Activated effector memory CD4-positive, alpha-beta T cell treated with Interleukin-2 at 50 U/mL for 16 hours (primary cell): Measurements from ENCODE around the gene ALCAM.
"Not testable (repeated sequence)": the region's sequence is repeated elsewhere in the genome, so short reads cannot be mapped to it uniquely, and the experiment has no call there.

Experiments
- DNase-seq: peaks from one replicate; pipeline ENCODE4 v3.0.0-alpha.2; 2020

The ALCAM gene

GRCh38 chr3:105356988-105357387 lies 9.7 kb upstream of the ALCAM start:
- DNase-seq, result no peak

GRCh38 chr3:105359098-105359762 lies 7.5 kb upstream of the ALCAM start:
- no peak for DNase-seq

GRCh38 chr3:105360003-105360402 lies 6.7 kb upstream of the ALCAM start:
- DNase-seq, result no peak

- no peak for DNase-seq
Observed at GRCh38 chr3:105362021-105362665, 4.6 kb upstream of the ALCAM start.

GRCh38 chr3:105364128-105364527 lies 2.6 kb upstream of the ALCAM start:
- DNase-seq, result no peak

- DNase-seq, result no peak
Observed at GRCh38 chr3:105365081-105365390, 1.7 kb upstream of the ALCAM start.

- no peak for DNase-seq
Observed at GRCh38 chr3:105365391-105366325, 1.1 kb upstream of the ALCAM start.

GRCh38 chr3:105367063-105367405 lies 325 bp downstream of the ALCAM start:
- no peak for DNase-seq

- peak; percentile 28 for DNase-seq
Observed at GRCh38 chr3:105367406-105368213, 901 bp downstream of the ALCAM start.

- DNase-seq, result peak; percentile 64
Observed at GRCh38 chr3:105368566-105369499, 2.1 kb downstream of the ALCAM start.

GRCh38 chr3:105369500-105370371 lies 3.0 kb downstream of the ALCAM start:
- no peak for DNase-seq

- DNase-seq, result no peak
Observed at GRCh38 chr3:105373383-105373782, 6.7 kb downstream of the ALCAM start.

- DNase-seq, result no peak
Observed at GRCh38 chr3:105375750-105376511, 9.2 kb downstream of the ALCAM start.

GRCh38 chr3:105377716-105378115 lies 11.0 kb downstream of the ALCAM start:
- no peak for DNase-seq

- no peak for DNase-seq
Observed at GRCh38 chr3:105385179-105385578, 18.5 kb downstream of the ALCAM start.

- DNase-seq, result no peak
Observed at GRCh38 chr3:105385819-105386508, 19.3 kb downstream of the ALCAM start.

GRCh38 chr3:105387122-105387751 lies 20.5 kb downstream of the ALCAM start:
- no peak for DNase-seq

GRCh38 chr3:105388176-105388575 lies 21.5 kb downstream of the ALCAM start:
- DNase-seq, result no peak

GRCh38 chr3:105389759-105390158 lies 23.1 kb downstream of the ALCAM start:
- DNase-seq, result not testable (repeated sequence)
